Measurements from ENCODE around the gene SLC12A5.

The SLC12A5 gene

GRCh38 chr20:46056970-46057855 lies 28.2 kb downstream of the SLC12A5 start:
- no peak for DNase-seq

GRCh38 chr20:46057856-46058598 lies 29.0 kb downstream of the SLC12A5 start:
- DNase-seq, result no peak

- DNase-seq, result no peak
Observed at GRCh38 chr20:46058599-46059281, 29.7 kb downstream of the SLC12A5 start.

DNA sequence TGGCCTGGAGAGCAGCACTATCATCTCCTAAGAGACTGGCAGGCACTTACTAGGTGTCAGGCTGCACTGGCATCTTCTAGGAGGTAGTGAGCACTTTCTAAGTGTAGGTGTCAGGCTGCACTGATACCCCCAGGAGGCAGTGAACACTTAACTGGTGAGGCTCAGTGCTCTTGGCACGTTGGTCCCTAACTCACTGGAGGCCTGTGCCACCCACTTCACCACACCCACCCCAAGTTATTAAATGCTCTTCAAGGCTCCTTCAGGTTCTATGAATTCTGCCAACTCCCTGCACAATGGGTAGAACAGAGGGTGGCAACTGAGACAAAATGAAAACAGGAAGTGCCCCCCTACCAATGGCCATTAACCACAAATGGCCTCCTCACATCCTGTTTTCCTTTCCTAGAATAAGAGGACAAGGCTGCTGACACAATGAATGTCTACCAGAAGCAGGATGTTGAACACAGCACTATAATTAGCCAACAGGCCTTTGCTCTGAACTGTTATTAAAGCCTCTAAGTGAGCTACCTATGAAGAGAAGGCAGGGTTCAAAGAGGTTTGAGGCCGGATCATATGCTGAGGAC lies 31.4 kb downstream of the SLC12A5 start:
- peak; percentile 19 for DNase-seq

GRCh38 chr20:46060975-46061374 lies 32.0 kb downstream of the SLC12A5 start:
- no peak for DNase-seq

GRCh38 chr20:46062151-46062550 lies 33.1 kb downstream of the SLC12A5 start:
- DNase-seq, result no peak

DNA sequence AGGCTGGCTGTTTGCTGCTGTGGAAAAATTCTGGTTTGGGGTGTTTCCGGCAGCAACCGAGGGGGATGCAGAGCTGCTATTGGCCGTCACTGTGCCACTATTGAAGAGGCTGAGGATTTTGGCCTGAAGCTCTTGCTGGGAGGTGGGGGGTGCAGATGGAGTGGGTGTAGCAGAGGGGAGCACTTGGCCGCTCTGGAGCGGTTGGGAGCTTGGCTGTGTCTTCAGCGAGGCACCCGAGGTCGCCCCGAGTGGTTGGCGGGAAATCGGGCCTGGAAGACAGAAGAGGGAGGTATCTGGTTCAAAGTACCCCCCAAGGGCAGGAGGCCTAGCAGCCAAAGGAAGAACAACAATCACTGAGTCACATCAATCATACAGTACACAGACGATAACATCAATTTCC lies 33.6 kb downstream of the SLC12A5 start:
- DNase-seq, result no peak

GRCh38 chr20:46063151-46063550 lies 34.1 kb downstream of the SLC12A5 start:
- DNase-seq, result no peak

GRCh38 chr20:46063652-46064054 lies 34.6 kb downstream of the SLC12A5 start:
- no peak for DNase-seq

DNA sequence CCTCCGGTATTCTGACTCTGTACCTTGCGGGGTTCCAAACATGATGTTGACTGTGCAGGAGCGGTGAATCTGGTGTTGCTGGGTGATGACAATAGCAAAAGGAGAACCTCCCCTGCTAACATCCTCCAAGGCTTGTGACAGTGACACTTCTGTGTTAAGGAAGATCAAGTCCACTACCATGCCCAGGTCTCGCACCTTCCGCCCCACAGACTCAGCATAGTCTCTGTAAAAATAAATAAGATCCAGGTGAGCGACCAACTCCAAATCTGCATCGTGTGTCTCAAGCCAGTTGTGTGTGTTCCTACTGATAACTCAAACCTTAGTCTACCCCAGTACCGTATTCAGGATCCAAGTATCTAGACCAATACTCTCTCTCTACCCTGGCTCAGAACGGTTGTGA lies 36.0 kb downstream of the SLC12A5 start:
- no peak for DNase-seq

GRCh38 chr20:46065691-46066090 lies 36.7 kb downstream of the SLC12A5 start:
- no peak for DNase-seq

DNA sequence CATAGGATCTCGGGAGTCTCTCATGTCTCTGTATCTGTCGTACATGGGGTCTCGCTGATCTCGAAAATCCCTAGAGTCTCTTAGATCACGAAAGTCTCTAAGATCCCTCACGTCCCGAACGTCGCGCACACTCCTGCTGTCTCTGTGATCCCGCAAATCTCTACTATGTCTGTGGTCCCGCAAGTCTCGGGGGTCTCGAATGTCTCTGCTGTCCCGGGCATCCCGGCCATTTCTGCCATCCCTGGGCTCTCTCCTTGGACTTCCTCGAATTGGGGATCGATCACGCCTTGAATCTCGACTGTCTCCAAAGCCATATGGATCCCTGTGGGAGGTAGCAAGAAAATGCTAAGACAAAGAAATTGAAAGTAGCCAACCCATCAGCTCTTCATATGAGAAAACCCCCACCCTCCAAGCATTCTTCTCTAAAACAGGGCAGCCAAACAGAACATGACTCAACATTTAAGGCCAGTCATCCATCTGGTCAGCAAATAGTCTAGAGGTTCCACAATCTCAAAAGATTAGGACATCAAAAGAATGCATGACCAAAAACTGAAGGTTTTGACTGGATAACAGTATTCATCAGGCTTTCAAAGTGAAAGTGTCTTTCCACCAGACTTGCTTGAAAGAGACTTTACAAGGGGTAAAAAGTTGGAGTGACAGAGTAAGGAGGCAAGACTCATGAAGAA lies 41.3 kb downstream of the SLC12A5 start:
- no peak for DNase-seq

- DNase-seq, result no peak
Observed at GRCh38 chr20:46071573-46071972, 42.6 kb downstream of the SLC12A5 start.

GRCh38 chr20:46073024-46073423 lies 44.0 kb downstream of the SLC12A5 start:
- no peak for DNase-seq

DNA sequence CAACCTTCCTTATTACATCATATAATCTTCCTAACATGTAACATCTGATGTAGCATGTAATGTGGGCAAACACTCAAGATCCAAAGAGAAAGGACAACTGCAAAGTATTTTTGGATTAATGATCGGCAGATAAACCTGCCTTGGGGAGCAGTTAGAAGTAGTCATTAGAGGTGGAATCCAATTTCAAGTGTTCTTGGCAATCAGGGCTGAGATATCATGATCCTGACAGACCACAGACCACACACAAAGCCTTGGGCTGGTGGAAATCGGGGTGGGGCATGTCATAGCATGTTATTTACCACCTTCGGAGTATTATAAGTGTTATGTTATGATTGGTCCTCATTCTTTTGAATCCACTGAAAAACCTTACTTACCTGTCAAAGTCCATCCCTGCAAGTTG lies 44.4 kb downstream of the SLC12A5 start:
- no peak for DNase-seq

DNA sequence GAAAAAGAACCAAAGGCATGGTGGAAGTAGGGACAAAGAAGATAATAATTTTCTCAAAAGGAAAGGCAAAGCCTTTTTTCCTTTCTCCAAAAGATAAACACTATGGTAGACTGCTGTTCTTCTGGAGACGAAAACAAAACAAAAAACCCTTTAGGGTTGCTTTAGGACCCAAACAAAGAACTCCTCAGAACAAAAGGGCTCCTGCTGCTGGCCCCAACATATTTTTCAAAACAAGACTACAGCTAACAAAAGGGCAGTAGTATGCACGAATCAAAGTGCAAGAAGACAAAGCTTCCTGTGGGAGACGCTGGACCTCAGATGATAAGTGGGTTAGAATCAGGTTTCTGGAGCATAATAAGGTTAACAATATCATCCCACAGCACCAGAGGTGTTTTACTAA lies 45.0 kb downstream of the SLC12A5 start:
- no peak for DNase-seq

DNA sequence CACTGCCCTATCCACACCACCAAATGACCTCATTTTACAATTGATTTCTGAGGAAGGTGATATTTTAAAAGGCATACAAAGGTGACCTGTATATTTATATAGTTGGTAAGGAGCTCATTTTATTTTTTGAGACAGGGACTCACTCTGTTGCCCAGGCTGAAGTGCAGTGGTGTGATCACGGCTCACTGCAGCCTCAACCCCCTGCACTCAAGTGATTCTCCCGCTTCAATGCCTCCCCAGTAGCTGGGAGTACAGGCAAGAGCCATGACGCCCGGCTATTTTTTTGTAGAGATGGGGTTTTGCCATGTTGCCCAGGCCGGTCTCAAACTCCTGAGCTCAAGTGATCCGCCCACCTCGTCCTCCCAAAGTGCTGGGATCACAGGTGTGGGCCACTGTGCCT lies 47.8 kb downstream of the SLC12A5 start:
- no peak for DNase-seq

- no peak for DNase-seq
Observed at GRCh38 chr20:46077642-46078305, 48.8 kb downstream of the SLC12A5 start.

DNA sequence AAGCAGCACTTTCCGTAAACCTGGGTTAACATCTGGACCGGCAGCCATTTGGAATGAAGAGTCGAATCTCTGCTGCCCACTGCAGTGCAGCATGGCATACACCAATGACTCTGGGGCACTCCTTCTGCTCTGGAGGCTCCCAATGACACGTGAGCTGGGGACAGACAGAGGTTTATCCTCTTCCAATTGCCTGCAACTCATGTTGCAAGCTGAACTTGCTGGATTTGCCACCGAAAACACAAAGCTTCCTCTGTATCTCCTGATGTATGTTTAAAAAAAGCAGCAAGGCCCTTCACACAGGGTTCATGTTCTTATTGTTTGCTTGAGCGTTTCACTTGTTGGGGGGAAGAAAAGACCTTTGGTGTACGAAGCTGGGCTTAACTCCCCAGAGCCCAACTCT lies 49.9 kb downstream of the SLC12A5 start:
- DNase-seq, result no peak

GRCh38 chr20:46081074-46081473 lies 52.1 kb downstream of the SLC12A5 start:
- DNase-seq, result no peak

DNA sequence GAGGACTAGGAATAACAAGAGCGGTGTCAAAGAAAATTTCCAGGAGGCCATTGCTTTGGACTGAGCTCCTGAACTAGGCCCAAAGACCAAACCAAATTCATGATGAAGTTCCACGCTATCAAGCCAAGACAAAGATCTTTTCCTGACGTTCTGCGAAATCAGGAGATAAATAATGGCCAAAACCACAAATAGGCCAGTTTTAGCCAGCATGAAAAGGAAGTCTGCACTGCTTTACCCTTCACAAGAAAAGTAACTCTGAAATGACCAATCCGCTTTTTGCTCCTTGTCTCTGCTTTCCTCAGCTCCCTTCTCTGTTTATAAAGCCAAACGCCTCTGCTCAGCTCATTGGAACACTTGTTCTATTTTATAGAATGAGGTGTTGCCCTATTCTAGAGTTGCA lies 54.1 kb downstream of the SLC12A5 start:
- DNase-seq, result no peak

GRCh38 chr20:46083531-46084061 lies 54.6 kb downstream of the SLC12A5 start:
- no peak for DNase-seq
